Effector memory CD4-positive, alpha-beta T cell (primary cell): ENCODE results near the gene PRPSAP2.
A peak's percentile ranks its signal among the peaks of the same experiment; 100 is the strongest.

Experiments
- DNase-seq, 3 donors: peaks; one replicate each; pipeline ENCODE4 v3.0.0-alpha.2; 2020
- H3K27ac ChIP-seq: 2 replicates; pipeline ENCODE4 v1.7.0; 2013; ENCODE audit warnings: mild to moderate bottlenecking, low read length, moderate library complexity; ENCODE audit not compliant: insufficient read depth, poor library complexity, severe bottlenecking
- H3K27me3 ChIP-seq: replicated peaks from 2 replicates; pipeline ENCODE4 v1.7.0; 2013; ENCODE audit warnings: mild to moderate bottlenecking, low read length; ENCODE audit not compliant: insufficient read depth, control insufficient read depth, poor library complexity, severe bottlenecking
- H3K36me3 ChIP-seq: 2 replicates; pipeline ENCODE4 v1.7.0; 2013; ENCODE audit warnings: mild to moderate bottlenecking, low read length, moderate library complexity; ENCODE audit not compliant: control insufficient read depth, insufficient read depth
- H3K4me1 ChIP-seq: 2 replicates; pipeline ENCODE4 v1.7.0; 2013; ENCODE audit warnings: low read length, mild to moderate bottlenecking; ENCODE audit not compliant: control insufficient read depth, insufficient read depth, poor library complexity, severe bottlenecking
- H3K4me3 ChIP-seq: 2 replicates; pipeline ENCODE4 v1.7.0; 2013; ENCODE audit warnings: low read length, low read depth, mild to moderate bottlenecking; ENCODE audit not compliant: insufficient read depth, poor library complexity, severe bottlenecking
- H3K9me3 ChIP-seq: 2 replicates; pipeline ENCODE4 v1.7.0; 2013; ENCODE audit warnings: mild to moderate bottlenecking, low read length, moderate library complexity; ENCODE audit not compliant: control insufficient read depth

The PRPSAP2 gene

GRCh38 chr17:18959071-18959844 is 101.3 kb downstream of the PRPSAP2 start:
- Histone ChIP-seq H3K4me3 (no peak overlapping the region), H3K27ac (no peak overlapping the region), H3K36me3 (no peaks in the 10 kb centered on the region), H3K4me1 (peaks cover 23% of the 10 kb centered on the region), H3K9me3 (no peaks in the 10 kb centered on the region), H3K27me3 (no peaks in the 10 kb centered on the region)
- DNase-seq = no peak

- Histone ChIP-seq H3K27me3 (no peaks in the 10 kb centered on the region), H3K27ac (no peak overlapping the region), H3K4me3 (no peak overlapping the region), H3K9me3 (no peaks in the 10 kb centered on the region), H3K4me1 (peaks cover 18% of the 10 kb centered on the region), H3K36me3 (no peaks in the 10 kb centered on the region)
- DNase-seq = no peak
Observed at GRCh38 chr17:18959845-18960240, 101.9 kb downstream of the PRPSAP2 start.

- DNase-seq = no peak
- no peak overlapping the region for H3K4me3 ChIP-seq
- no peaks in the 10 kb centered on the region for H3K36me3 ChIP-seq
Observed at GRCh38 chr17:18960241-18960665, 102.3 kb downstream of the PRPSAP2 start.

GRCh38 chr17:18960803-18961511 is 103.0 kb downstream of the PRPSAP2 start:
- Histone ChIP-seq H3K36me3 (no peaks in the 10 kb centered on the region), H3K4me3 (no peak overlapping the region), H3K9me3 (no peaks in the 10 kb centered on the region), H3K27ac (no peak overlapping the region), H3K4me1 (peaks cover 10% of the 10 kb centered on the region), H3K27me3 (no peaks in the 10 kb centered on the region)
- peak; percentile 39 to 63 (median 57) for DNase-seq

More at GRCh38 chr17:18960241-18960665, 102.3 kb downstream of the PRPSAP2 start:
- no peaks in the 10 kb centered on the region for H3K27me3 ChIP-seq
- H3K4me1 ChIP-seq = peaks cover 15% of the 10 kb centered on the region
- no peak overlapping the region for H3K27ac ChIP-seq
- no peaks in the 10 kb centered on the region for H3K9me3 ChIP-seq

- Histone ChIP-seq H3K9me3 (no peaks in the 10 kb centered on the region), H3K27me3 (no peaks in the 10 kb centered on the region), H3K4me3 (no peak overlapping the region), H3K36me3 (no peaks in the 10 kb centered on the region), H3K27ac (no peak overlapping the region), H3K4me1 (peaks cover 10% of the 10 kb centered on the region)
- DNase-seq = no peak
Observed at GRCh38 chr17:18961634-18962493, 103.9 kb downstream of the PRPSAP2 start.

- Histone ChIP-seq H3K4me3 (no peak overlapping the region), H3K4me1 (peaks cover 10% of the 10 kb centered on the region), H3K27me3 (no peaks in the 10 kb centered on the region), H3K36me3 (no peaks in the 10 kb centered on the region), H3K9me3 (no peaks in the 10 kb centered on the region), H3K27ac (no peak overlapping the region)
- DNase-seq = no peak
Observed at GRCh38 chr17:18962494-18962815, 104.5 kb downstream of the PRPSAP2 start.

GRCh38 chr17:18963126-18964017 is 105.4 kb downstream of the PRPSAP2 start:
- DNase-seq = no peak
- H3K27ac ChIP-seq = no peak overlapping the region

GRCh38 chr17:18964018-18964351 is 106.1 kb downstream of the PRPSAP2 start:
- no peak overlapping the region for H3K4me3 ChIP-seq
- no peaks in the 10 kb centered on the region for H3K9me3 ChIP-seq
- H3K27me3 ChIP-seq = no peaks in the 10 kb centered on the region
- peaks cover 12% of the 10 kb centered on the region for H3K4me1 ChIP-seq
- no peak for DNase-seq
- H3K36me3 ChIP-seq = no peaks in the 10 kb centered on the region
- H3K27ac ChIP-seq = no peak overlapping the region

More at GRCh38 chr17:18963126-18964017, 105.4 kb downstream of the PRPSAP2 start:
- Histone ChIP-seq H3K9me3 (no peaks in the 10 kb centered on the region), H3K4me1 (peaks cover 10% of the 10 kb centered on the region), H3K4me3 (no peak overlapping the region), H3K27me3 (no peaks in the 10 kb centered on the region), H3K36me3 (no peaks in the 10 kb centered on the region)

GRCh38 chr17:18964550-18964949 is 106.6 kb downstream of the PRPSAP2 start:
- no peaks in the 10 kb centered on the region for H3K9me3 ChIP-seq
- no peaks in the 10 kb centered on the region for H3K27me3 ChIP-seq
- DNase-seq = no peak
- H3K4me1 ChIP-seq = peaks cover 17% of the 10 kb centered on the region
- H3K36me3 ChIP-seq = no peaks in the 10 kb centered on the region
- no peak overlapping the region for H3K27ac ChIP-seq
- H3K4me3 ChIP-seq = no peak overlapping the region
